ENCODE data around the gene PKDCC.

The PKDCC gene

DNA sequence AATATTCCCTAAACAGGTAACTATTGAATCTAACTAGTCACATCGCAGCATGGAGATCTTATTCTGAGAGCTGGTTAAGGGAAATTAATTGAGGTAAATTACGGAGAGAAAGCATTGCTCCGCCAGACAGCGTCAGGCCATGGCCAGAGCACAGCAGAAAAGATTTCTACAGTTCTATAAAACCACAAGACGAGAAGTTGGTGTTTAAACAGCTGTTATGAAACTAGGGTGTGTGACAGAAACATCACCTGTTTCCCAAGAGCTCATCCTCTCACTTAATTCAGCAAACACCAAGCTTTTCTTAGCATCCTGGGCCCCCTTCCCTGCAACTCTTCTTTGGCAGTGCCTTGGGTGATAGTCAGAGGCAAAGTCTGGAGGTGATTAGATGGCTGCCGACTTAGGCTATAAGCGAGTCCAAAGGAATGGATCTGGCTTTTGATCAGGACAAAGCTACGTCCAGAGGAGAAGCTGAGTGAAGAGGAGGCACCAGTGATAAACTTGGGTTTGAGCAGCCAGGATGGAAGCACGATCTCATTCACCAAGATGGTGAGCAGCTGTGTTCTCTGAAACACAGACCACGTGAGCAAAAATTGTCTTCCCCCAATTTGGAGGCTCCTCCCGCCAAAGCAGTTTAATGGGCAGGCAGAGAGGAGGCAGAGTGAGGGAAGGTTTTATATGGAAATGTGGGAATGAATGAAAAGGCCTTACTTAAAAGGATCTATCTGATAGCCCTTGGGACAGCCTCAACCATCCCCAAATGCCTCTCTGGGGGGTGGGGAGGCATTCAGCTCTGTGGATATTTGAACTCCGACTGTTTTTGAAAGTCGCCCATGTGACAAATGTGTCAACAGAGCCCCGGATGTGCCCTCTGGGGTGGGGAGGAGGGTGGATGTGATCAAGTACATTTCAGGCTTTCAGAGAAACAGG lies 57.8 kb downstream of the PKDCC start:
- Mint-ChIP-seq H3K4me1 (ENCODE audit: low read depth) (peaks cover 11% of the 10 kb centered on the region), H3K27me3 (no peaks in the 10 kb centered on the region), H3K27ac (no peak overlapping the region), H3K36me3 (ENCODE audit: low read depth) (no peaks in the 10 kb centered on the region), H3K4me3 (no peak overlapping the region), H3K9me3 (peaks cover under 1% of the 10 kb centered on the region)
- peak; percentile 72 for DNase-seq

DNA sequence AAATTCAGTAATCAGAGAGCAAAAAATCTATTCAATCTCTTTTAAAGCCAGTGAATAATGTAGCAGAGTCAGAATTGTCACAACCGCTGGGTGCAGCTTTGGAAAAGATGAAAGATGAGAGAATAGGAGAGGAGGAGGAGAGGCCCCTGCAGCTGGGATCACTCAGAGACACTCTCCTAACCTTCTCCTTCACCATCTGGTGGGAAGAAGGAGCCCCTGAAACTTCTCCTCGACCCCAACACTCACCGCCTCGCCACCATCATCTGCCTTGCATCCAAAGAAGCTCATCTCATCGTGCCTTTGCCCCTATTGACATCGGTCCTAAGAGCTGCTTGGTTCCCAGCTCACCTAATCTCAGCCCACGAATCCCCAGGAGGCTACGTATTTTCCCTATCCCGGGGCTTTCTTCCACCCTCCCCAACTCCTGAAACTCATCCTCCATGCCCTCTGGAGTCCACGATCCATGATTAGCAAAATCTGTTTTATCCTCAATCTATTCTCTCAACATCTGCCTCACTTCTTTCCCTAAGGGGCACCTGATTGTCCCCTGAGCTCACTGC lies 58.5 kb downstream of the PKDCC start:
- no peaks in the 10 kb centered on the region for H3K36me3 Mint-ChIP-seq (ENCODE audit: low read depth)
- peak; percentile 40 for DNase-seq
- no peak overlapping the region for H3K27ac Mint-ChIP-seq
- H3K4me1 Mint-ChIP-seq (ENCODE audit: low read depth): peaks cover 10% of the 10 kb centered on the region
- no peaks in the 10 kb centered on the region for H3K9me3 Mint-ChIP-seq
- H3K27me3 Mint-ChIP-seq: no peaks in the 10 kb centered on the region
- H3K4me3 Mint-ChIP-seq: no peak overlapping the region

DNA sequence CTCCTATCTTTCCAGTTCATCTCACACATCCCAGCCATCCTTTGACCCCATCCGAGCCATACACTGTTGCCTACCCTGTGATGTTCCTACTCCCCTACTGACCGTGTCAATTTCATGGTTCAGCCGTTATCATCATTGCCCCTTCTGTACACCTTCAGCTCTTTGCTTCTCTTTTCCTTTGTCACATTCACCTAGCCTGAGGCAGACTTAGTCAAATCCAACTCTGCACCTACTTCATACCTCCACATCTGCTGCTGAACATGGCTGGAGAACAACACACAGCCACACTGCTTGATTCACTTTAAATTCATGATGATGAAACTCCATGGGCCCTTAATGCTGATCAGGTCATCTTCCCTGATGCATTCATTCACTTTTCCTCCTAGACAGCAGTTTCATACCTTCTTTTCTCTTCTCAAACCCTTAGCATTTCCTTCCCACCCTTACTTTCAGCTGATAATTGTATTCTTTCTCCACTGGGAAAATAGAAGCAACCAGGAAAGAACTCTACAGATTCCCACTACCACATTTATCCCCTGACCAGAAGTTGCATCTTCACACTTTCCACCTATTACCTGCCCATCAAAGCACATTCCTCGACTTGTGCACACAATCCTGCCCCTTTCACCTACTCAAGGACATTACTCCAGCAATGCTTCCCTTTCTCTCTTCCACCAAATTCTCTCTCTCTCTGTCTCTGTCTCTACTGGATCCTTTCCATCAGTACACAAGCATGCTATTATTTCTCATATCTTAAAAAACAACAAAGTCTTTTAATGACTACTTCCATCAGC lies 59.6 kb downstream of the PKDCC start:
- Mint-ChIP-seq H3K27ac (no peak overlapping the region), H3K9me3 (no peaks in the 10 kb centered on the region), H3K27me3 (no peaks in the 10 kb centered on the region), H3K4me3 (no peak overlapping the region), H3K4me1 (ENCODE audit: low read depth) (peaks cover under 1% of the 10 kb centered on the region), H3K36me3 (ENCODE audit: low read depth) (no peaks in the 10 kb centered on the region)
- no peak for DNase-seq

Data from activated T-cell treated with anti-CD3 and anti-CD28 coated beads, Interleukin-2, amount 50 U/mL, for 24 hours (primary cell).